VCaP (cell line): ENCODE measurements around the gene SPACA7.

ENCODE experiments used
- H3K27ac ChIP-seq: fragments of 450-650 bp; 2 replicates; pipeline ENCODE4 v1.5.1; 2017
- CTCF ChIP-seq: fragments of 450-650 bp; conservative IDR thresholded peaks from 2 replicates; pipeline ENCODE4 v1.5.1; 2017; ENCODE audit warnings: mild to moderate bottlenecking, moderate library complexity

Gene SPACA7

GRCh38 chr13:112345826-112346172, 30.4 kb upstream of the SPACA7 start:
- H3K27ac ChIP-seq, result no peak overlapping the region
- TF ChIP-seq CTCF, result no peak

GRCh38 chr13:112346173-112346898, 29.8 kb upstream of the SPACA7 start:
- no peak overlapping the region for H3K27ac ChIP-seq
- TF ChIP-seq CTCF, result no peak

GRCh38 chr13:112346899-112347229, 29.3 kb upstream of the SPACA7 start:
- no peak overlapping the region for H3K27ac ChIP-seq
- TF ChIP-seq CTCF, result no peak

GRCh38 chr13:112347986-112348385, 28.2 kb upstream of the SPACA7 start:
- no peak for TF ChIP-seq CTCF

GRCh38 chr13:112348642-112349345, 27.4 kb upstream of the SPACA7 start:
- no peak for TF ChIP-seq CTCF
- H3K27ac ChIP-seq, result no peak overlapping the region

More at GRCh38 chr13:112347986-112348385, 28.2 kb upstream of the SPACA7 start:
- H3K27ac ChIP-seq, result no peak overlapping the region

- TF ChIP-seq CTCF, result no peak
- H3K27ac ChIP-seq, result no peak overlapping the region
Observed at GRCh38 chr13:112349681-112350080, 26.5 kb upstream of the SPACA7 start.

GRCh38 chr13:112350300-112350699, 25.9 kb upstream of the SPACA7 start:
- H3K27ac ChIP-seq, result no peak overlapping the region
- no peak for TF ChIP-seq CTCF
